Body of pancreas (tissue), 4 donors: Measurements from ENCODE around the gene IL21.

Experiments
- POLR2A ChIP-seq, 3 donors: fragments of 450-650 bp; IDR thresholded peaks; one replicate each; pipeline ENCODE4 v1.6.1; 2016; ENCODE audit warnings: antibody characterized with exemption in 3 of 3, mild to moderate bottlenecking in 2 of 3
- TF ChIP-seq, protein P1 (sequence below), 7 experiments: fragments of 450-650 bp in 4 of 7; fragments of 200-600 bp in 3 of 7; sonication (generic) in 3 of 7; IDR thresholded peaks; one replicate each; pipeline ENCODE4 v1.5.1; 2016 to 2019; ENCODE audit warnings: antibody characterized with exemption in 7 of 7

DNA sequence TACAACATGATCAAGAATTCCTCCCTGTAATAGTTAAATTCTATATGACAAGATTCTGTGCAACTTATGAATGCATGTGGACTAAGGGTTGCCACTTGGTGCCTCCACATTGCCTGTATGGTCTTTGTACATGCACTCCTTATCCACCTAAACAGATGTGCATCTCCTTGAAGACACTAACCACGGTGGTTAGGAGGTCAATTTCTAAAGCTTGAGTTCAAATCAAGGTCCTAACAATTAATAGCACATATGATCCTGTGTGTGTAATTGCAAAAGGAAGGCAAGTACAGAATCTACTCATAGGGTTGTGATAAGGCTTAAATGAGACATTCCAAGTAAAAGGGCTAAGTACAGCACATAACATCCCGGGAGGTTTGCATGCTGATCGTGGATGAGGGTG lies 1.5 kb upstream of the IL21 start:
- TF ChIP-seq, protein P1, sequence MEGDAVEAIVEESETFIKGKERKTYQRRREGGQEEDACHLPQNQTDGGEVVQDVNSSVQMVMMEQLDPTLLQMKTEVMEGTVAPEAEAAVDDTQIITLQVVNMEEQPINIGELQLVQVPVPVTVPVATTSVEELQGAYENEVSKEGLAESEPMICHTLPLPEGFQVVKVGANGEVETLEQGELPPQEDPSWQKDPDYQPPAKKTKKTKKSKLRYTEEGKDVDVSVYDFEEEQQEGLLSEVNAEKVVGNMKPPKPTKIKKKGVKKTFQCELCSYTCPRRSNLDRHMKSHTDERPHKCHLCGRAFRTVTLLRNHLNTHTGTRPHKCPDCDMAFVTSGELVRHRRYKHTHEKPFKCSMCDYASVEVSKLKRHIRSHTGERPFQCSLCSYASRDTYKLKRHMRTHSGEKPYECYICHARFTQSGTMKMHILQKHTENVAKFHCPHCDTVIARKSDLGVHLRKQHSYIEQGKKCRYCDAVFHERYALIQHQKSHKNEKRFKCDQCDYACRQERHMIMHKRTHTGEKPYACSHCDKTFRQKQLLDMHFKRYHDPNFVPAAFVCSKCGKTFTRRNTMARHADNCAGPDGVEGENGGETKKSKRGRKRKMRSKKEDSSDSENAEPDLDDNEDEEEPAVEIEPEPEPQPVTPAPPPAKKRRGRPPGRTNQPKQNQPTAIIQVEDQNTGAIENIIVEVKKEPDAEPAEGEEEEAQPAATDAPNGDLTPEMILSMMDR (IDR thresholded peaks at IDR 0.05) = no peak
- TF ChIP-seq POLR2A (IDR thresholded peaks at IDR 0.05) = no peak
